Gastrocnemius medialis (tissue), 4 donors: ENCODE measurements around the gene ZBTB16. TPM values are rescaled to one million over a fixed set of nuclear protein-coding genes. Genes with fewer than 3 reads are reported as not detected.

ENCODE experiments used
- ATAC-seq, 2 donors: fragments of 150-250 bp; one replicate each; pipeline ENCODE4 v1.9.1; 2016
- DNase-seq, 2 donors: peaks; one replicate each; pipeline ENCODE4 v3.0.0-alpha.2; 2019
- H3K27ac ChIP-seq, 4 donors: fragments of 200-600 bp; sonication (generic); 1 replicate in 1 of 4; 2 replicates in 3 of 4; pipeline ENCODE4 v1.5.1; 2016 to 2018; ENCODE audit warnings: mild to moderate bottlenecking in 2 of 4, moderate library complexity in 1 of 4
- H3K27me3 ChIP-seq, 3 donors: fragments of 200-600 bp; sonication (generic) in 2 of 3; 1 replicate in 1 of 3; 2 replicates in 2 of 3; pipeline versions ENCODE4 v1.5.1 to v1.6.0; 2016 to 2019; ENCODE audit warnings: mild to moderate bottlenecking in 1 of 3, moderate library complexity in 1 of 3
- H3K36me3 ChIP-seq, 2 donors: fragments of 200-600 bp; sonication (generic) in 1 of 2; one replicate each; pipeline ENCODE4 v1.5.1; 2017 to 2018
- H3K4me1 ChIP-seq, 2 donors: fragments of 200-600 bp; sonication (generic) in 1 of 2; one replicate each; pipeline ENCODE4 v1.5.1; 2016 to 2017; ENCODE audit warnings: mild to moderate bottlenecking in 2 of 2
- H3K4me3 ChIP-seq, 4 donors: fragments of 200-600 bp; sonication (generic) in 3 of 4; 1 replicate in 1 of 4; 2 replicates in 3 of 4; pipeline ENCODE4 v1.5.1; 2016 to 2019; ENCODE audit warnings: mild to moderate bottlenecking in 2 of 4
- H3K9me3 ChIP-seq, 3 donors: fragments of 200-600 bp; sonication (generic) in 2 of 3; 1 replicate in 1 of 3; 2 replicates in 2 of 3; pipeline ENCODE4 v1.5.1; 2016 to 2019
- POLR2A ChIP-seq, 2 donors: fragments of 450-650 bp; IDR thresholded peaks; one replicate each; pipeline ENCODE4 v1.6.1; 2017; ENCODE audit warnings: antibody characterized with exemption in 2 of 2, mild to moderate bottlenecking in 2 of 2, moderate library complexity in 2 of 2
- in situ Hi-C, 4 donors: fragments of 200-750 bp; cut with MboI; loops; one replicate each; pipeline versions ENCODE4 v1.15.0 to v1.8.0; 2017; ENCODE audit warnings: low sequenced_read_pairs in 4 of 4
- intact Hi-C: fragments of 100-400 bp; cut with DNase I; formaldehyde crosslinking; loops from one replicate; pipeline ENCODE4 v1.15.1; 2023; ENCODE audit warnings: low total_unique reads
- total RNA-seq, 4 donors: library from RNA; depleted of rRNA; stranded (reverse); fragments of >200 nt; gene quantifications; one replicate each; pipeline versions ENCODE4 v1.1.0 to v1.2.3, GENCODE V29; 2016
- TF ChIP-seq, protein P1 (sequence below), 5 experiments: fragments of 450-650 bp in 3 of 5; fragments of 200-600 bp in 2 of 5; sonication (generic) in 2 of 5; IDR thresholded peaks in 4 of 5; conservative IDR thresholded peaks in 1 of 5; 1 replicate in 4 of 5; 2 replicates in 1 of 5; pipeline ENCODE4 v1.5.1; 2016 to 2019; ENCODE audit warnings: antibody characterized with exemption in 5 of 5, mild to moderate bottlenecking in 3 of 5, moderate library complexity in 3 of 5

Gene ZBTB16
- total RNA-seq, 4 donors from 2014 or later, result 156 to 250 (median 196) TPM

DNA sequence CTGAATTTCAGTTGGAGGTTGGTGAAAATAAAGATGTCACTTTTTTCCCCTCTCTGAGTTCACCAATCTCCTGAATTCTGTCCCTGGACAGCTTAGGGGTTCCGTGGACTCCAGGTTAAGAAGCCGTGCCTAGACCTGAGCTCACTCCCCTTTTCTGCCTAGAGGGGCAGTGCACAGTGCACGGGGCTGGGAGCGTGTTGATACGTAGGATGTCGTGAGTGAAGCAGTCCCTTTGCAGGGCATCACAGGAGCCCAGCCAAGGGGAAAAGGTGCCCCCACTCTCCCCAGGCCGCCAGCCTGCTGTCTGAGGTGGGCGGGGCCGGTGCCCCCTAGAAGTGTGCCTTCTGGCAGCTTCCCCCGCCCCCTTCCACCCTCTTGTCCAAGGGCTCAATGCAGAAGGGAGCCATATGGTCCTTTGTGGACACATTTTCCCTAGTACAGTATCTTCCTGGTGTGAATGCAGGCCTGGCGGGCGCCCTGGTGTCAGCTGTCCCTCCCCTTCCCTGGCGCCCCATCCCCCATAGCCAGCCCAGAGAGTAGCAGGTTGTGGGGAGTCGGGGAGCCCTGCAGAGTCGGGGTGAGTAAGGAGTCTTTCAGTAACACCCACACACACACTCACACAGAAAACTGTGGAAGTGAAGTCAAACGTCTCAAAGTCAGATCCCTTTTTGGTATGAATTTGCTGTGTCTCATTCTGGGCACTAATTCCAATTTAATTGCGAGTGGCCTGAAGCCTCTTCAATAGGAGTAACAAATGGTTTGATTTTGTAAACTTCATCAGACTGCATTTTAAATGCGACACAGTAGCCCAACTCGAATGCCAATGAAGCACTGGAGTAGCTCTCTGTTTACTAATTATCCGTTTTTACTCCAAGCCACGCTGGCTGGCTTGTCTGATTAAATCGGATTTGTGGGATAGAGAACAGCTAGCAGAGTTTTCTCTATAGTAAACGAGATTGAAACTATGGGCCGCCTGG lies 169.2 kb downstream of the ZBTB16 start:
- intact Hi-C loops, result no loop called here
- TF ChIP-seq, protein P1, sequence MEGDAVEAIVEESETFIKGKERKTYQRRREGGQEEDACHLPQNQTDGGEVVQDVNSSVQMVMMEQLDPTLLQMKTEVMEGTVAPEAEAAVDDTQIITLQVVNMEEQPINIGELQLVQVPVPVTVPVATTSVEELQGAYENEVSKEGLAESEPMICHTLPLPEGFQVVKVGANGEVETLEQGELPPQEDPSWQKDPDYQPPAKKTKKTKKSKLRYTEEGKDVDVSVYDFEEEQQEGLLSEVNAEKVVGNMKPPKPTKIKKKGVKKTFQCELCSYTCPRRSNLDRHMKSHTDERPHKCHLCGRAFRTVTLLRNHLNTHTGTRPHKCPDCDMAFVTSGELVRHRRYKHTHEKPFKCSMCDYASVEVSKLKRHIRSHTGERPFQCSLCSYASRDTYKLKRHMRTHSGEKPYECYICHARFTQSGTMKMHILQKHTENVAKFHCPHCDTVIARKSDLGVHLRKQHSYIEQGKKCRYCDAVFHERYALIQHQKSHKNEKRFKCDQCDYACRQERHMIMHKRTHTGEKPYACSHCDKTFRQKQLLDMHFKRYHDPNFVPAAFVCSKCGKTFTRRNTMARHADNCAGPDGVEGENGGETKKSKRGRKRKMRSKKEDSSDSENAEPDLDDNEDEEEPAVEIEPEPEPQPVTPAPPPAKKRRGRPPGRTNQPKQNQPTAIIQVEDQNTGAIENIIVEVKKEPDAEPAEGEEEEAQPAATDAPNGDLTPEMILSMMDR (IDR thresholded peaks at IDR 0.05 in 4 of 5, conservative IDR thresholded peaks at IDR 0.05 in 1 of 5), result no peak
- no peak for TF ChIP-seq POLR2A (IDR thresholded peaks at IDR 0.05)
- Histone ChIP-seq H3K4me3 (no peak overlapping the region), H3K4me1 (peaks cover 97% of the 10 kb centered on the region in 2 donors), H3K27me3 (no peaks in the 10 kb centered on the region), H3K9me3 (no peaks in the 10 kb centered on the region), H3K27ac (peak overlapping the region; percentile 90 to 99 (median 96)), H3K36me3 (peaks cover 0 to 17% of the 10 kb centered on the region in 2 donors)
- in situ Hi-C loops, result no loop called here
- DNase-seq (no peak), ATAC-seq (no peak)

DNA sequence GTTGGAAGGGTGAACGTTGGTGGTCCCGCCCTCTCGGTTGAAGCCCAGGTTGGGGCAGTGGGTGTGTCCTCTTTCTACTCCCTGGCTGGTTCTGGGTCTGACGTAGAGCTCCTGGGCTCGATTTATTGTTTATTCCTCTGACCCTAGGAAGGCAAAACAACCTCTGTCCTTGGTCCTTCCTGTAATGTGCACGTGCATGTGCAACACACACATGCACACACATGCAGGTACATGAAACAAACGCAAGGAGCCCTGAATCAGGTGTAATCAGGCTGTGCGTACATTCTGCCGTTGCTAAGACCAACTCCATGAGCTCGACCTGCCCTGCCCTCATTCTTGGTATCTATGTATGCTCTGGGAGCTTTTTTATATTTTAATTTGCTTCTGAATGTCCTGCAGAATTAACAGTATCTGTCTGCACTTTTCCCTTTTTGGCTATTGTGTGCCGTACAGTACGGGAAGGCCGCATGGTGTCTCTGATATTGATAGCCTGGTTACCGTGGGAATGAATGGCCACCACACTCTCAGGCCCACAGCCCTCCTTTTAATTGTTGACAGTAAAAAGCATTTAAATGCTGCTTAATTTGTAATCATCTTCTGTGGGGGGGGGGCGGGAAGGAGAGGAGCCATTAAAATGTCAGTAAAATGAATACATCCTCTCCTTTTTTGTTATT lies 170.7 kb downstream of the ZBTB16 start:
- no peak for ATAC-seq
- no peaks in the 10 kb centered on the region for H3K9me3 ChIP-seq
- peaks cover 0 to 17% of the 10 kb centered on the region in 2 donors for H3K36me3 ChIP-seq
- intact Hi-C loops, result no loop called here
- TF ChIP-seq, protein P1 (IDR thresholded peaks at IDR 0.05 in 4 of 5, conservative IDR thresholded peaks at IDR 0.05 in 1 of 5), result no peak
- no peak for TF ChIP-seq POLR2A (IDR thresholded peaks at IDR 0.05)
- in situ Hi-C loops, result no loop called here
- no peak overlapping the region for H3K4me3 ChIP-seq
- peak overlapping the region; percentile 90 to 99 (median 96) for H3K27ac ChIP-seq
- peaks cover 97 to 99% of the 10 kb centered on the region in 2 donors for H3K4me1 ChIP-seq
- H3K27me3 ChIP-seq, result no peaks in the 10 kb centered on the region
- no peak for DNase-seq

GRCh38 chr11:114232400-114233059 lies 173.0 kb downstream of the ZBTB16 start:
- Histone ChIP-seq H3K27ac (peak overlapping the region; percentile 90 to 99 (median 96)), H3K9me3 (no peaks in the 10 kb centered on the region), H3K27me3 (no peaks in the 10 kb centered on the region), H3K4me3 (no peak overlapping the region), H3K4me1 (peaks cover 97 to 100% of the 10 kb centered on the region in 2 donors), H3K36me3 (no peaks in the 10 kb centered on the region)
- in situ Hi-C loops, result no loop called here
- intact Hi-C loops, result no loop called here
- peak; percentile 14 to 42 for ATAC-seq
- no peak for TF ChIP-seq POLR2A (IDR thresholded peaks at IDR 0.05)
- TF ChIP-seq, protein P1 (IDR thresholded peaks at IDR 0.05 in 4 of 5, conservative IDR thresholded peaks at IDR 0.05 in 1 of 5), result no peak
- DNase-seq, result no peak

DNA sequence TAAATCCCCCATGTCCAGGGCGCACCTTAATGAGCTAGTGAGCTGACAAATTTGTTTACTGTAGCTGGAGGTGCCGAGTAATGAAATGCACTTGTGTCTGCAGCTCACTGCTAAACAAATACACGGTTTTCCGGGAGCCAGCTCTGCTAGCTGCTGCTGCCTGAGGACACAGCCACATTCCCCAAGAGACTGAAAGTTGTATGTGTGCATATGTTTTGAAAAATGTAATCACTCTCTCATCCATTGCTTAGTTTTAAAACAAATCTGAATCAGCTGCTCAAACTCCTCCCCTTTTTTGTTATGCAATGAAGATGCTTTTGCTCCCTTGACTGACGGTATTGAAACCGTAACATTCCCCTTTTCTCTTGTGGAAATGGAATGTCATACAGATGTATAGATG lies 174.2 kb downstream of the ZBTB16 start:
- Histone ChIP-seq H3K4me1 (peaks cover 97 to 100% of the 10 kb centered on the region in 2 donors), H3K36me3 (no peaks in the 10 kb centered on the region)

More for the DNA sequence above, 174.2 kb downstream of the ZBTB16 start:
- in situ Hi-C loops (no loop called here), intact Hi-C loops (no loop called here)
- TF ChIP-seq POLR2A (IDR thresholded peaks at IDR 0.05), result no peak
- TF ChIP-seq, protein P1 (IDR thresholded peaks at IDR 0.05 in 4 of 5, conservative IDR thresholded peaks at IDR 0.05 in 1 of 5), result no peak
- Histone ChIP-seq H3K27me3 (no peaks in the 10 kb centered on the region), H3K9me3 (no peaks in the 10 kb centered on the region), H3K27ac (peak overlapping the region; percentile 90 to 99 (median 96)), H3K4me3 (no peak overlapping the region)
- ATAC-seq, result no peak
- no peak for DNase-seq
